SJCRH30 (cell line): Measurements from ENCODE around the gene FAM170B. TPM values are rescaled to one million over a fixed set of nuclear protein-coding genes. Genes with fewer than 3 reads are reported as not detected.

ENCODE experiments used
- DNase-seq, 2 experiments: peaks; one replicate each; pipeline ENCODE4 v3.0.0-alpha.2; 2015 to 2020
- H3K27ac ChIP-seq: fragments of 250-450 bp; sonication (Bioruptor Pico); 2 replicates; pipeline ENCODE4 v1.5.1; 2020; ENCODE audit warnings: mild to moderate bottlenecking, moderate library complexity
- H3K27me3 ChIP-seq: fragments of 250-450 bp; sonication (Bioruptor Pico); 2 replicates; pipeline ENCODE4 v1.5.1; 2020; ENCODE audit warnings: mild to moderate bottlenecking, moderate library complexity
- H3K36me3 ChIP-seq: fragments of 250-450 bp; sonication (Bioruptor Pico); 2 replicates; pipeline ENCODE4 v1.5.1; 2020; ENCODE audit warnings: mild to moderate bottlenecking, moderate library complexity
- H3K4me1 ChIP-seq: fragments of 250-450 bp; sonication (Bioruptor Pico); 2 replicates; pipeline ENCODE4 v1.5.1; 2020; ENCODE audit warnings: mild to moderate bottlenecking, moderate library complexity
- H3K4me3 ChIP-seq: fragments of 250-450 bp; sonication (Bioruptor Pico); 2 replicates; pipeline ENCODE4 v1.5.1; 2020; ENCODE audit warnings: mild to moderate bottlenecking, moderate library complexity
- H3K9me3 ChIP-seq: fragments of 250-450 bp; sonication (Bioruptor Pico); replicated peaks from 2 replicates; pipeline ENCODE4 v1.5.1; 2020; ENCODE audit warnings: mild to moderate bottlenecking, moderate library complexity
- total RNA-seq: library from RNA; depleted of rRNA; stranded (reverse); fragments of >200 nt; shearing (Covaris generic); gene quantifications from 2 replicates; pipeline ENCODE4 v1.2.3, GENCODE V29; 2014

Gene FAM170B
- total RNA-seq, 1 experiment from 2014 or later: not detected

GRCh38 chr10:49149881-49150280 is 16.1 kb upstream of the FAM170B start:
- H3K27ac ChIP-seq: peak overlapping the region; percentile 79

GRCh38 chr10:49144058-49144720 is 10.4 kb upstream of the FAM170B start:
- Histone ChIP-seq H3K4me3 (no peak overlapping the region), H3K36me3 (no peaks in the 10 kb centered on the region), H3K9me3 (0 out of 2 replicates have a peak, but pooled peaks cover 5% of the 10 kb centered on the region), H3K27ac (no peak overlapping the region), H3K4me1 (peaks cover 38% of the 10 kb centered on the region), H3K27me3 (no peaks in the 10 kb centered on the region)
- DNase-seq: peak; percentile 77 to 79

More at GRCh38 chr10:49149881-49150280, 16.1 kb upstream of the FAM170B start:
- Histone ChIP-seq H3K27me3 (no peaks in the 10 kb centered on the region), H3K36me3 (no peaks in the 10 kb centered on the region), H3K4me1 (peaks cover 25% of the 10 kb centered on the region), H3K9me3 (0 out of 2 replicates have a peak, but pooled peaks cover 5% of the 10 kb centered on the region), H3K4me3 (no peak overlapping the region)
- DNase-seq: peak in 1 of 2 experiments; percentile 9

DNA sequence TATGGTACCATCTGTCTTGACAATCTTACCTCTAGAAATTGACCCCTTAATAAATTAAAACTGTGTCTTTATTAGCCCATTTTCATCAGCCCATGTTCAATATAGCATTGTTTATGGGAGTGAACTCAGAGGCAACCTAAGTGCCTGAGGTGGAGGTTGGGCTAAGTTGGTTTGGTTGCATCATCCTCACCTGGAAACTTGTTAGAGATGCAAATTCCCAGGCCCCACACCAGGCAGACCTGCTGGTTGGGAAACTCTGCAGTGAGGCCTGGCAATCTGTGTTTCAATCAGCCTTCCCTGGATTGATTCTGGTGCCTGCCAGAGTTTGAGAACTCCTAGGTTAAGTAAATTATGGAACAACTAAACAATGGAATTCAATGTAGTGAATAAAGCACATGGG is 9.4 kb upstream of the FAM170B start:
- 0 out of 2 replicates have a peak, but pooled peaks cover 5% of the 10 kb centered on the region for H3K9me3 ChIP-seq
- no peaks in the 10 kb centered on the region for H3K36me3 ChIP-seq
- DNase-seq: no peak
- no peaks in the 10 kb centered on the region for H3K27me3 ChIP-seq
- no peak overlapping the region for H3K4me3 ChIP-seq
- no peak overlapping the region for H3K27ac ChIP-seq
- peaks cover 39% of the 10 kb centered on the region for H3K4me1 ChIP-seq

DNA sequence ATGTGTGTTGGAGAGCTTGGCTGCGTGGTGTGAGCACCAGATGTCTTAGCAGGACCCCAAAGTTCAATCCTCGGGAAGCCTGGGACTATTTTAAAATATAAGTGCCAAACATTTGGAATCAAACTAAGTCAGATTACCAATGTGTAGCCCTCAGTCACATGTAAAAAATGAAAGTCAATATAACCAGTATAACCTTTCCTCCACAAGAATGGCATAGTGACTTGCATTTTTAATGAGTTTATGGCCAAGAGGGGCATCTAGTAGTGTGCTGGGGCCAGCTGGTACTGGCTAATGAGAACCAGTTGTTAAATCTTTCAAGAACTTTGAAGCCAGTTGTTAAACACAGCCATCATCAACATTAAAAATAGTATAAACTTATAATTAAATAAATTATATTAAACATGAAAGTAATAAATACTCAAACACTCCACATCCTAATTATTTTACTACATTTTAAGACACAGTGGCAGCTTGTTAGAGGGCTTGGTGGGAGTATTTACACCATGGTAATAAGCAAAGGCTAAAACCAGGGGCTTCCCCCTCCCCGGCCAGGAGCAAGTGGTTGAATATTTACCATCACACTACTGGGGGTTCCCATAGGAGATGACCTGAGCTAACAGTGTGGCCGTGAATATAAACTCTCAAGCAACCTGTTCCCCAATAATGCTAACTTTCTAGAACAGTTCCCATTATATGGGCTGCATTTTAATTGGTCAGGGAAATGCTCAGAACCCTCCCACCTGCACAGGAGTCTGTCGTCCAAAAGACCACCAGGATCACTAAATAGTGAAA is 7.9 kb upstream of the FAM170B start:
- no peak for DNase-seq
- H3K27me3 ChIP-seq: no peaks in the 10 kb centered on the region
- no peaks in the 10 kb centered on the region for H3K36me3 ChIP-seq
- no peaks in the 10 kb centered on the region for H3K9me3 ChIP-seq
- no peak overlapping the region for H3K4me3 ChIP-seq
- peaks cover 42% of the 10 kb centered on the region for H3K4me1 ChIP-seq
- H3K27ac ChIP-seq: no peak overlapping the region

- no peak for DNase-seq
- Histone ChIP-seq H3K9me3 (no peaks in the 10 kb centered on the region), H3K27ac (no peak overlapping the region), H3K36me3 (no peaks in the 10 kb centered on the region), H3K4me3 (no peak overlapping the region), H3K27me3 (no peaks in the 10 kb centered on the region), H3K4me1 (peaks cover 46% of the 10 kb centered on the region)
Measured at GRCh38 chr10:49140304-49141177, 6.7 kb upstream of the FAM170B start.

DNA sequence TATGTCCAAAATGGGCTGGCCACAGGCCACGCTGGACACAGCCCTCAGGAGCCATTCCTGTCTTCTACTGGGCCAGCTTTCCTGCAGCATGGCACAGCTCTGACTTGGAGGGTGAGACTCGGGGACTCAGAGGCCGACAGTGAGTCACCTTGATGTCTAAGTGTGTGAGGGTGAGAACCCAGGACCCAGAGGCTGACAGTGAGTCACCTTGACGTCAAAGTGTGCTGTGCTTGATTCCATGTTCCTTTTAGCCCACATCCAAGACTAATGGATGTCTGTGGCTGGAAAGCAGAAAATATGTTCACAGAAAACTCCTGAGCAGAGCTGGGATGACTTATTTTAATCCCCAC is 6.0 kb upstream of the FAM170B start:
- Histone ChIP-seq H3K4me1 (peaks cover 45% of the 10 kb centered on the region), H3K27ac (peak overlapping the region; percentile 37; the same call in 1 of the 2 replicates), H3K27me3 (no peaks in the 10 kb centered on the region), H3K4me3 (no peak overlapping the region), H3K36me3 (no peaks in the 10 kb centered on the region), H3K9me3 (no peaks in the 10 kb centered on the region)
- DNase-seq: no peak

- Histone ChIP-seq H3K27me3 (no peaks in the 10 kb centered on the region), H3K4me1 (peaks cover 39% of the 10 kb centered on the region), H3K9me3 (no peaks in the 10 kb centered on the region), H3K27ac (peak overlapping the region; percentile 37), H3K4me3 (no peak overlapping the region), H3K36me3 (no peaks in the 10 kb centered on the region)
- peak in 1 of 2 experiments; percentile 33 for DNase-seq
Measured at GRCh38 chr10:49139028-49139845, 5.4 kb upstream of the FAM170B start.

DNA sequence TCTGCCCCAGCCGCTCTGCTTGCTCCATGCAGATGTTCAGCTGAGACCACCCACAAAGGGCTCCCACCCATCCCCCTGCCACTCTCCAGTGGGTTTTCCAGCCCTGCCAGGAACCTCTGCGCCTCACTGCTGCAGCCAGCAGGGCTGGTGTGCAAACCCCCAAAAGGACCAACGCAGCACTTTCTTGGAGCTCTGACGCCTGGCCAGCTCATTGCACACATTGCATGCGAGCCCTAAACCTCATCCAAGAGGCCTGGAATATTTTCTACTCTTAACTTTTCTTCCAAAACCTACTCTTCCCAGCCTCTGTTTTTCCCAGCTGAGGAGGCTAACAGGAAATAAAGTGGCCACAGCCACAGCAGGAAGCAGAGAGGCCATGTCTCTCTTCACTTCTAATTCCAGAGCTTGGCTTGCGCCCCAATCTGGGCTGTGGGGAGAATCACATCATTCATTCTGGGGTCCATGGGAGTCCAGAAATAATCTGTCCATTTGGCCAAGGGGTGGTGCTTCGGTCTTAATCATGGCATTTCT is 4.6 kb upstream of the FAM170B start:
- Histone ChIP-seq H3K9me3 (no peaks in the 10 kb centered on the region), H3K27ac (peak overlapping the region; percentile 37), H3K27me3 (no peaks in the 10 kb centered on the region), H3K36me3 (no peaks in the 10 kb centered on the region), H3K4me1 (peaks cover 31% of the 10 kb centered on the region), H3K4me3 (no peak overlapping the region)
- DNase-seq: peak; percentile 56 to 60

- H3K9me3 ChIP-seq: no peaks in the 10 kb centered on the region
- no peaks in the 10 kb centered on the region for H3K27me3 ChIP-seq
- no peaks in the 10 kb centered on the region for H3K36me3 ChIP-seq
- DNase-seq: no peak
- H3K4me1 ChIP-seq: peaks cover 31% of the 10 kb centered on the region
- H3K4me3 ChIP-seq: no peak overlapping the region
- no peak overlapping the region for H3K27ac ChIP-seq
Measured at GRCh38 chr10:49136525-49136924, 2.7 kb upstream of the FAM170B start.

- Histone ChIP-seq H3K4me3 (no peak overlapping the region), H3K9me3 (no peaks in the 10 kb centered on the region), H3K27ac (no peak overlapping the region), H3K27me3 (no peaks in the 10 kb centered on the region), H3K36me3 (no peaks in the 10 kb centered on the region), H3K4me1 (peaks cover 37% of the 10 kb centered on the region)
- DNase-seq: no peak
Measured at GRCh38 chr10:49135575-49136313, 1.9 kb upstream of the FAM170B start.

GRCh38 chr10:49134327-49134726 is 506 bp upstream of the FAM170B start:
- no peak for DNase-seq
- H3K27ac ChIP-seq: no peak overlapping the region
- H3K4me1 ChIP-seq: peaks cover 25% of the 10 kb centered on the region
- H3K4me3 ChIP-seq: no peak overlapping the region
- H3K36me3 ChIP-seq: no peaks in the 10 kb centered on the region
- no peaks in the 10 kb centered on the region for H3K27me3 ChIP-seq
- no peaks in the 10 kb centered on the region for H3K9me3 ChIP-seq

- no peak overlapping the region for H3K4me3 ChIP-seq
Measured at GRCh38 chr10:49132362-49132737, 1.5 kb downstream of the FAM170B start.

DNA sequence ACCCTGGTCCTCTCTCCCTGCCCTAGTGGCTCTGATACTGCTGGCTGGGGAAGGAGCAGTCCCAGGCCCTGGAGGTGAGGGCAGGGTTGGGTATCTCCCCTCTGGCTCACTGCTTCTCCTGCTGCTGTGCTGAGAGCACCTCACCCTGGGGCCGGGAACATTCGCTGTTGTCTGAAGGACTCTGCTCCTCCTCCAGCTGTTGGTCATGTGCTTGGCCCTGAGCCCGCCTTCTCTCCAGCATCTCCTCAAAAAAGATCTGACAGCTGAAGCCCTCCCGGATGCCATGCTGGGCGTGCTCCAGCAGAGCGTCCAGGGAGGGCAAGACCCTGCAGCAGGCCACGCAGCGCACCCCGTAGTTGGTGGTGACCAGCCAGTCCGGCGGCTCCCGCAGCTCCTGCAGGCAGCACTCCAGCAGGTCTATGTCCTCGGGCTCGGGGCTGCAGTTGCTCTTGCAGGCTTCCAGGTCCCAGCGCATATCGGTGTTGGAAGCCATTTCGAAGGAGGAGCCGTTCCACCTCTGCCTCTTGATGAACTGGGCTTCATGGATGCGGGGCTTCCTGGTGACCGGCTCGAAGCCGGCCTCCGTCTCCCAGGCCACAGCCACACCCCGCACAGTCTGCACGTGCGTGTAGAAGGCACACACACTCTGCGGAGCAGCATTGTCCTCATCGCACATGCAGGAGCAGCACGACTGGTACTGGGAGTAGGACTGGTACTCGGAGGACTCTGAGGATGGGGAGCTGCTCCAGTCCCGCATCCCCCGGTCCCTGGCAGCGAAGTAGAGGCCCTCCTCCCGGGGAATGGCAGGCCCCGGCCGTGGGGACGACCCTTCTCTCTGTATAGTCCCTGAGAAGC is 2.1 kb downstream of the FAM170B start:
- peaks cover 11% of the 10 kb centered on the region for H3K4me1 ChIP-seq
- no peaks in the 10 kb centered on the region for H3K36me3 ChIP-seq
- H3K27ac ChIP-seq: no peak overlapping the region
- peak in 1 of 2 experiments; percentile 43 for DNase-seq
- H3K27me3 ChIP-seq: no peaks in the 10 kb centered on the region
- H3K9me3 ChIP-seq: no peaks in the 10 kb centered on the region
- H3K4me3 ChIP-seq: no peak overlapping the region

More at GRCh38 chr10:49132362-49132737, 1.5 kb downstream of the FAM170B start:
- no peaks in the 10 kb centered on the region for H3K27me3 ChIP-seq
- DNase-seq: no peak
- H3K27ac ChIP-seq: no peak overlapping the region
- H3K36me3 ChIP-seq: no peaks in the 10 kb centered on the region
- peaks cover 11% of the 10 kb centered on the region for H3K4me1 ChIP-seq
- H3K9me3 ChIP-seq: no peaks in the 10 kb centered on the region
